HuH-7.5 (cell line): ENCODE measurements around the gene ARGFX.
"Not testable (repeated sequence)": the region's sequence is repeated elsewhere in the genome, so short reads cannot be mapped to it uniquely, and the experiment has no call there.

Experiments used
- DNase-seq: peaks from one replicate; pipeline ENCODE4 v3.0.0; 2011; ENCODE audit warnings: low spot score

ARGFX gene

DNA sequence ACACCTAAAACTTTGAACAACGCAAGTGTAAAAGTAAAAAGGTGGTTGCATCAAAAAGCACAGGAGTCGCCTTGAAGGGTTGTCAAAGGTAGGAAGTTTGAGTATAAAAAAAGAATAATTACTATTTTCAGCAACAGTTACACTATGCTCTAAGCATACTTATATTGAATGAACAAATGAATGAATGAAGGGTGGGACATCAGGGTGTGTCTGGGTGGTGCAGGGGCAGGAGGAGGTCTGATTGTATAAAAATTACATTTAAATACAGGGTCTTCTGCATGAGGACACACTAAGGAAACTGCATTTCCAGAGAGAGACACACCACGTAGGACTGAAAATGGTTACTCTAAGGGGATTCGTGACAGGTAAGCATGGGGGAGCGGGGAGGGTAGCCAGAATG, at the start of gene ARGFX:
ARGFX (plus strand) TSS at position 301 of the 400 bp plus-strand sequence. CDS start 2,765 bp downstream, outside the sequence.
- DNase-seq: no peak

GRCh38 chr3:121517953-121518655, 49.6 kb upstream of the ARGFX start:
- no peak for DNase-seq

- DNase-seq: no peak
These were observed 47.2 kb upstream of the ARGFX start for GRCh38 chr3:121520510-121520909.

- DNase-seq: peak; percentile 18
These were observed 38.4 kb upstream of the ARGFX start for GRCh38 chr3:121529308-121529707.

GRCh38 chr3:121531269-121531668, 36.5 kb upstream of the ARGFX start:
- no peak for DNase-seq

DNA sequence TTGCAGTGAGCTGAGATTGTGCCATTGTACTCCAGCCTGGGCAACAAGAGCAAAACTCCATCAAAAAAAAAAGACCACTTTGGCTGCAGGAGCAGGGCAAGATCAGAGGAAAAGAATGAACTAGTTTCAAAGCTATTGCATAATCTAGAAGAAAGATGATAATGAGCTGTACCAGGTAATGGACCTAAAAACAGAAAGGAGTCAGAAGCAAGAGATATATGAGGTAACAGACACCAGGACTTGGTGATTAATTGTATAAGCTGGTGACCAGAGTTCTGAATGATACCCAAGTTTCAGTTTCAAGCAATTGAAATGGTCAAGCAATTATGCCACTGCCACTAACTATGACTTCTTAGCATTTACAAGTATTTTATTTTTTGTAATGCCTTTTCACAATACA, 24.8 kb upstream of the ARGFX start:
- no peak for DNase-seq

DNA sequence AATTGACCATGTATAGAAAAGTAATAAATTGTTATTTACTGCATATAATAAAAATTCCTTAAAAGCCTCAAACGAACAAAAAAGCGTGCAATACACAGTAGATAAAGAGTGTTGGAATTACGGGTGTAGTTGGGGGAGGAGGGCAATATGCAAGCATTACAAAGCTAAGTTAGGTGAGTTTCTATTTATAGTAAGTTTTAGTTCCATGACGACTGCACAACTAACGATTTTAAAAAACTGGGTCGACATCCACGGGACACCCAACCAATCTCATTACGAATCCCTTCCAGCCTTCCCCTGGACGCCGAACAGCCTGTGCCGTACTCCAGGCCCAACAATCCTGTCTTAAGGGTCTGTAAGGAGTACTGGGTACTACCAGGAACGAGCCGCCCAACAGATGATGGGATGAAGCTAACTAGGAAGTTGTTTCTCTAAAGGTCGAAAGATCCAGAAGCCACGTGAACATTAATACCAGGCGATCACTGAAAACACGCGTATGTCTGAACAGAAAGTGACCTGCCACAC, 22.6 kb upstream of the ARGFX start:
- DNase-seq: peak; percentile 47

- peak; percentile 81 for DNase-seq
These were observed 21.9 kb upstream of the ARGFX start, which contains the start of gene POLQ for GRCh38 chr3:121545574-121546455. POLQ (minus strand) TSS chr3:121545988; CDS start chr3:121545877, 111 bp downstream.

DNA sequence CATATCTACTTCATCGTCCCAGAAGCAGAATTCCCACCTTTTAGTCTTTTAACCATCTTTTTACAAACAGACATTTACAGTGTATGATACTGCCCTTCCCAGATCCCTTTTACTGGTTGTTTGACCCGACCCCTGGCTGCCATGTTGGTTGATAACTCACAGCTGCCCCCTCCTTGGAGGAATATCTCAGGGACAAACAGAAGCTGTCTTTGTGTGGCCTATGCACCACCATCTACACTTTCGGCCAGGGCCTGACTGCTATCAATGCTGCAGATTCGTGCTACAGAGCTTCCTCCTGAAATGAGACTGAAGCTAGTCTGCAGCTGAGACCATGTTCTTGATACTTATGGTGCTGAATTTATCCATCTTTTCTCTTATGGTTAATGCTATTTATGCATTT, 15.4 kb upstream of the ARGFX start:
- DNase-seq: no peak

GRCh38 chr3:121552797-121553196, 15.0 kb upstream of the ARGFX start:
- DNase-seq: no peak

DNA sequence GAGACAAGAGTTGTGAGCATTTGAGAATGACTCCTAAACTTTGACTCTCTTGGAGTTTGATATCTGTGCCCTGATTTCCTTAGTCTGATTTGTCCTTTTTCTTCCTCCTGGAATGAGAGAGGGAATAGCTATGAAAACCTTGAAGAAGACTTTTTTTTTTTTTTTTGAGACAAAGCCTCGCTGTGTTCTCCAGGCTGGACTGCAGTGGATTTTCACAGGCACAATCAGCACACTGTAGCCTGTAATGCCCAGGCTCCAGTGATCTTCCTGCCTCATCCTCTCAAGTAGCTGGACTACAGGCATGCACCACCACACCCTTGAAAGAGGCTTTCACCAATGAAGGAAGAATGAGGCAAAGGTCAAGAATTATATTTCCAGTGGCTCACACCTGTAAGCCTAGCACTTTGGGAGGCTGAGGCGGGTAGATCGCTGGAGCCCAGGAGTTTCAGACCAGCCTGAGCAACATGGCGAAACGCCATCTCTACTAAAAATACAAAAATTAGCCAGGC, 10.3 kb upstream of the ARGFX start:
- no peak for DNase-seq

DNA sequence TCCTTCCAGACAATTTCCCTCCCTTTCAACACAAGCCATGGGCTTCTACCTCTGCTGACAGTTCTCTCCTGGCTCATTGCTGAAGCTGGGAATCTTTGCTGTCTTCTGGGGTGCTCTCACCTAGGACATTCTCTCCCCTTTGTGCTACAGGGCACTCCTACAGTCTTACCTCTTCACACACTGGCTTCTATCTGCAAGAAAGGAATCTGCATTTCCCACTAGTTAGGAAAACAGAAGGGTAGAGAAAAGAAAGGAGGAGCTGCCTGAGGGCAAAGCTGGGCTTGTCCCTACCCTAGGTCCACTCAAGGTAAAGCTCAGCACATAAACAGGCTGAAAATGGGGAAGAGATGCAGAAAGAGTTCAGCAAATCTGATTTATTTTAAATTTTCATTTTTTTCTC, 5.6 kb upstream of the ARGFX start:
- DNase-seq: no peak

- DNase-seq: no peak
These were observed 976 bp upstream of the ARGFX start for GRCh38 chr3:121566773-121567172.

DNA sequence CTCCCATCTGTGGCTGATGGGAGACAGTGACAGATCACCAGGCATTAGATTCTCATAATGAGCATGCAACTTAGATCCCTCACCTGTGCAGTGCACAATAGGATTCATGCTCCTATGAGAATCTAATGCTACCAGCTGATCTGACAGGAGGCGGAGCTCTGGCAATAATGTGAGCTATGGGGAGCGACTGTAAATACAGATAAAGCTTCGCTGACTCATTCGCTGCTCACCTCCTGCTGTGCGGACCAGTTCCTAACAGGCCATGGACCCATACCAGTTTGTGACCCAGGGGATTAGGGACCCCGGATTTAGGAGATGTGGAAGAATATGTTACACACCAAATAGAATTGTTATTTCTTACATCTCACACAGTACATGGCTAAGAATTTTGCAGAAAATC, 6.7 kb downstream of the ARGFX start:
- DNase-seq: no peak

GRCh38 chr3:121581691-121582090, 13.9 kb downstream of the ARGFX start:
- DNase-seq: no peak

DNA sequence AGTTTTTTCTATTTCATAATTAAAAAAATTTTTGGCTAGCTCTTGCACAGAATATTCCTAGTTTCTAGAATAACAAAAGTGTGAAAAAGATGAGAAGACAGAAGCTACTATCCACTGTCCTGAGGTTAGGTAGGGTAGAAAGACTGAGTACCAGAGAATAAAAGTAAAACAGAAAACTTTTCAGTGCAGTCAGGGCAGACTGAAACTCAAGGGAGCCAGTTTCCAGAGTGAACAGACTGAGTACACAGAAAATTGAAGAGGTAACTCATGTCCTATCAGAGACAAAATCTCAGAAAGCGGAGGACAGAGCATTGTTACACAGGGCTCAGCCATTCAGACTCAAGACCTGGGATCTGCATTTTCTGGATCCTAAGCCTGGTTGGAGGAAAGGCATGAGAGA, 16.7 kb downstream of the ARGFX start:
- no peak for DNase-seq

DNA sequence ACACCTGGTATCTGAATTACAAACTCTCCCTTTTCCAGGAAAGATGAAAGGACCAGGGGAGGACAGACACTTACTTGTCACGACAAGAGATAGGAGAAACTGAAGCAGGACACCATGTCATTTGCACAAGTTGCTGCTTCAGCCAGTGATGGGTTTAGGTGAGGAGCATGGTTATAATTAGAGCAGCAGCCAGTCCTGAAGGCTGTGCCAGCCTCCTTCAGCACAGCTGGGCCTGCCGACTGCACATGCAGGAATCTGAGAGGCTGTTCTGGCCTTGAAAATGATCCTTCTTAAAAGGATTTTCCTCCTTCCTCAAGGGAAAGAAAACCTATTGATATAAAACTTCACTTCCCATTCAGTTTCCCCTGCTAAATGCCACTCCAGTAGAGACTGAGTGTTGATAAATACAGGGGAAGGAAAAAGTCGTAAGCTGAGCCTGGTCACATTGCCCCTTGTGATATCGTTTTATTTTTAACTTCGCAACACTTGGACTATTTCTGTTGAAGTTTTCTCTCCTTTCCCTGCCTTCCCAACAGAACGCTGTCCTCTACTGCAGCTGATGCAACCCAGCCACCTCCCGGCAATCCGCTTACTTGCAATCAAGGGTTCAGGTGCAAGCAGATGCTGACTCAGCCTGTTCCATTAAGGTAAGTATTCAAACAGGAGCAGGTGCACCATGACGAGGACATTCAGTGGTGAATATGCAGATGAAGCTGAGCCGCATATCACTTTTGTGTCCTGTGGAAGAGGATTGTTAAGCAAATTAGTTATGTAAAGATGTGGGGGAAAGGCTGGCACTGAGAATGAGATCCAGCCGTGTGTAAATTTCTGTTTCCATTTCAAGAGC, 25.3 kb downstream of the ARGFX start, which contains the start of gene FBXO40:
FBXO40 (plus strand) TSS at position 524 of the 847 bp plus-strand sequence. CDS start 27,197 bp downstream, outside the sequence.
- no peak for DNase-seq

DNA sequence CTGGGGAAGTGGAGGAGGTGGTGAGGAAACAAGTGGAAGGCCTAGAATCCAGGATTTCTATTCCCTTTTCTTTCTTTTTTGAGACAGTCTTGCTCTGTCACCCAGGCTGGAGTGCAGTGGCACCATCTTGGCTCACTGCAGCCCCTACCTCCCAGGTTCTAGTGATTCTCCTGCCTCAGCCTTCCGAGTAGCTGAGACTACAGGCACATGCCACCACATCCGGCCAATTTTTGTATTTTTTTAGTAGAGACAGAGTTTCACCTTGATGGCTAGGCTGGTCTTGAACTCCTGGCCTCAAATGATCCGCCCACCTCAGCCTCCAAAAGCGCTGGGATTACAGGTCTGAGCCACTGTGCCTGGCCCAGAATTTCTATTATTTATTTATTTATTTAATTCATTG, 26.1 kb downstream of the ARGFX start:
- not testable (repeated sequence) for DNase-seq

DNA sequence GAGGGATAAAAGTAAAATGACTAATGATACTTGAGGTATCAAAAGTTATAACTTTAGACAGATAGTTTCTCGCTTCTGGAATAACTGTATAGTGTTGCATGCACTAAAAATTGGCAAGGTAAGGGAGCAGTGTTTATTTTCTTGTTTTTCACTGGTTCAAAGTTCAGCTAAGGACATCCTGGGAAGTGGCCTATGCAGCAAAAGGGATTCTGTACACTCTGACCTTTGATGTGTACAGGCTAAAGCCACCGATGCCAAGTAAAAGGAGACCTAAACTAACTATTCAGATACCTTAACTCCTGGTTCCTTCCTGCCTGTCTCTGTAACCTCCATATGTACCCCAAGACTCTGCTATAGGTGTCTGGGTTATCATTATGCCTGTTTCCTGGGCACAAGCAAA, 27.1 kb downstream of the ARGFX start:
- DNase-seq: no peak

GRCh38 chr3:121595765-121596406, 28.1 kb downstream of the ARGFX start:
- no peak for DNase-seq

- DNase-seq: no peak
These were observed 30.8 kb downstream of the ARGFX start for GRCh38 chr3:121598564-121598963.
